Spleen (tissue), 11 donors: ENCODE data around the gene CROCC2. TPM values are rescaled to one million over a fixed set of nuclear protein-coding genes. Genes with fewer than 3 reads are reported as not detected.

Experiments used
- DNase-seq: peaks from one replicate; pipeline ENCODE4 v3.0.0-alpha.2; 2020
- H3K27ac ChIP-seq, 8 donors: fragments of 200-600 bp; sonication (generic) in 7 of 8; 1 replicate in 4 of 8; 2 replicates in 4 of 8; pipeline versions ENCODE4 v1.5.0 to v1.8.0; 2016 to 2021; ENCODE audit warnings: inconsistent platforms in 4 of 8, mild to moderate bottlenecking in 4 of 8, moderate library complexity in 1 of 8
- H3K27me3 ChIP-seq, 7 donors: fragments of 200-600 bp; sonication (generic) in 6 of 7; replicated peaks in 1 of 7; 1 replicate in 4 of 7; 2 replicates in 3 of 7; pipeline versions ENCODE4 v1.5.0 to v1.8.0; 2016 to 2021; ENCODE audit warnings: inconsistent platforms in 3 of 7, mild to moderate bottlenecking in 1 of 7
- H3K36me3 ChIP-seq, 6 donors: fragments of 200-600 bp; sonication (generic) in 5 of 6; 1 replicate in 4 of 6; 2 replicates in 2 of 6; pipeline versions ENCODE4 v1.5.0 to v1.8.0; 2016 to 2021; ENCODE audit warnings: inconsistent platforms in 2 of 6
- H3K4me1 ChIP-seq, 6 donors: fragments of 200-600 bp; sonication (generic) in 5 of 6; 1 replicate in 3 of 6; 2 replicates in 3 of 6; pipeline versions ENCODE4 v1.5.0 to v1.8.0; 2016 to 2021; ENCODE audit warnings: inconsistent platforms in 3 of 6
- H3K4me3 ChIP-seq, 8 donors: fragments of 200-600 bp; sonication (generic) in 7 of 8; 1 replicate in 4 of 8; 2 replicates in 4 of 8; pipeline versions ENCODE4 v1.5.0 to v1.8.0; 2016 to 2021; ENCODE audit warnings: inconsistent platforms in 4 of 8, mild to moderate bottlenecking in 4 of 8, moderate library complexity in 2 of 8
- H3K9me3 ChIP-seq, 8 donors: fragments of 200-600 bp; sonication (generic) in 7 of 8; 1 replicate in 4 of 8; 2 replicates in 4 of 8; pipeline versions ENCODE4 v1.5.0 to v1.8.0; 2016 to 2021; ENCODE audit warnings: inconsistent platforms in 4 of 8
- POLR2A ChIP-seq, 3 donors: fragments of 450-650 bp; IDR thresholded peaks; one replicate each; pipeline ENCODE4 v1.5.1; 2017; ENCODE audit warnings: antibody characterized with exemption in 3 of 3, mild to moderate bottlenecking in 1 of 3
- POLR2AphosphoS5 ChIP-seq, 3 donors: sonication (generic); formaldehyde crosslinking; IDR thresholded peaks; one replicate each; pipeline ENCODE4 v1.5.1; 2017; ENCODE audit warnings: antibody characterized with exemption in 3 of 3
- WGBS, 5 donors: extraction: QIAGEN DNeasy Blood & Tissue Kit in 3 of 5; methylation state at CpG; one replicate each; pipeline versions ENCODE4 v1.1.5 to v1.1.7; 2013 to 2018; 5-methylcytosine and 5-hydroxymethylcytosine counted together
- intact Hi-C: fragments of 100-400 bp; cut with DNase I; formaldehyde crosslinking; loops from one replicate; pipeline ENCODE4 v1.15.0; 2023; ENCODE audit warnings: low total_unique reads
- polyA plus RNA-seq, 3 donors: library from polyadenylated mRNA; stranded (reverse); fragments of 200-250 nt; gene quantifications; one replicate each; pipeline ENCODE4 v1.2.1, GENCODE V29; 2013
- total RNA-seq, 7 donors: library from RNA; depleted of rRNA in 3 of 7; stranded (reverse); fragments of >200 nt in 3 of 7; fragmentation: NEBNext Ultra II Directional in 4 of 7; extraction: Animal tissue kit (Norgen Biotek cat#: 25700) in 4 of 7; gene quantifications; one replicate each; pipeline versions ENCODE4 v1.1.0 to v1.2.1, GENCODE V29; 2016 to 2021
- TF ChIP-seq, protein P1 (sequence below), 11 experiments: fragments of 200-600 bp in 7 of 11; fragments of 450-650 bp in 4 of 11; sonication (generic) in 4 of 11; IDR thresholded peaks in 8 of 11; conservative IDR thresholded peaks in 3 of 11; 1 replicate in 7 of 11; 2 replicates in 4 of 11; pipeline versions ENCODE4 v1.4.0 to v1.8.0; 2016 to 2021; ENCODE audit warnings: antibody characterized with exemption in 11 of 11, inconsistent platforms in 4 of 11, mild to moderate bottlenecking in 1 of 11
- donor health status: healthy with polysubstance abuse.
- donor health status: DM: no; HTN: no; CAD: no; lungs with moderate emphysema.
- donor health status: DM: no; HTN: no; CAD: no.
- donor health status: Bipolar disorder and iron deficiency.
- donor health status: healthy.
- donor health status: DM: no; HTN: no; CAD: no.
- donor health status: DM: yes; HTN: yes; CAD: no.

CROCC2 gene
- total and polyA plus RNA-seq, 10 donors: 0.04 to 3.6 (median 0.75) TPM

GRCh38 chr2:241037498-241037897, 131.4 kb downstream of the CROCC2 start:
- Histone ChIP-seq H3K27me3 (peaks cover 0 to 5% (median 0%) of the 10 kb centered on the region in 7 donors), H3K36me3 (peaks cover 0 to 63% (median 6%) of the 10 kb centered on the region in 6 donors), H3K9me3 (no peaks in the 10 kb centered on the region), H3K27ac (peak overlapping the region in 3 of 8 donors; percentile 49 to 79 (median 72)), H3K4me3 (peak overlapping the region in 4 of 8 donors; percentile 37 to 74 (median 44)), H3K4me1 (peaks cover 0 to 49% (median 33%) of the 10 kb centered on the region in 6 donors)
- TF ChIP-seq POLR2A (IDR thresholded peaks at IDR 0.05) (no peak), POLR2AphosphoS5 (IDR thresholded peaks at IDR 0.05) (no peak)
- TF ChIP-seq, protein P1, sequence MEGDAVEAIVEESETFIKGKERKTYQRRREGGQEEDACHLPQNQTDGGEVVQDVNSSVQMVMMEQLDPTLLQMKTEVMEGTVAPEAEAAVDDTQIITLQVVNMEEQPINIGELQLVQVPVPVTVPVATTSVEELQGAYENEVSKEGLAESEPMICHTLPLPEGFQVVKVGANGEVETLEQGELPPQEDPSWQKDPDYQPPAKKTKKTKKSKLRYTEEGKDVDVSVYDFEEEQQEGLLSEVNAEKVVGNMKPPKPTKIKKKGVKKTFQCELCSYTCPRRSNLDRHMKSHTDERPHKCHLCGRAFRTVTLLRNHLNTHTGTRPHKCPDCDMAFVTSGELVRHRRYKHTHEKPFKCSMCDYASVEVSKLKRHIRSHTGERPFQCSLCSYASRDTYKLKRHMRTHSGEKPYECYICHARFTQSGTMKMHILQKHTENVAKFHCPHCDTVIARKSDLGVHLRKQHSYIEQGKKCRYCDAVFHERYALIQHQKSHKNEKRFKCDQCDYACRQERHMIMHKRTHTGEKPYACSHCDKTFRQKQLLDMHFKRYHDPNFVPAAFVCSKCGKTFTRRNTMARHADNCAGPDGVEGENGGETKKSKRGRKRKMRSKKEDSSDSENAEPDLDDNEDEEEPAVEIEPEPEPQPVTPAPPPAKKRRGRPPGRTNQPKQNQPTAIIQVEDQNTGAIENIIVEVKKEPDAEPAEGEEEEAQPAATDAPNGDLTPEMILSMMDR (IDR thresholded peaks at IDR 0.05 in 8 of 11, conservative IDR thresholded peaks at IDR 0.05 in 3 of 11): no peak
- 87 to 96% (median 92%) methylated on average over 6 to 9 of the region's 9 CpGs for WGBS, 5 donors
- intact Hi-C loops: no loop called here
- DNase-seq: no peak

DNA sequence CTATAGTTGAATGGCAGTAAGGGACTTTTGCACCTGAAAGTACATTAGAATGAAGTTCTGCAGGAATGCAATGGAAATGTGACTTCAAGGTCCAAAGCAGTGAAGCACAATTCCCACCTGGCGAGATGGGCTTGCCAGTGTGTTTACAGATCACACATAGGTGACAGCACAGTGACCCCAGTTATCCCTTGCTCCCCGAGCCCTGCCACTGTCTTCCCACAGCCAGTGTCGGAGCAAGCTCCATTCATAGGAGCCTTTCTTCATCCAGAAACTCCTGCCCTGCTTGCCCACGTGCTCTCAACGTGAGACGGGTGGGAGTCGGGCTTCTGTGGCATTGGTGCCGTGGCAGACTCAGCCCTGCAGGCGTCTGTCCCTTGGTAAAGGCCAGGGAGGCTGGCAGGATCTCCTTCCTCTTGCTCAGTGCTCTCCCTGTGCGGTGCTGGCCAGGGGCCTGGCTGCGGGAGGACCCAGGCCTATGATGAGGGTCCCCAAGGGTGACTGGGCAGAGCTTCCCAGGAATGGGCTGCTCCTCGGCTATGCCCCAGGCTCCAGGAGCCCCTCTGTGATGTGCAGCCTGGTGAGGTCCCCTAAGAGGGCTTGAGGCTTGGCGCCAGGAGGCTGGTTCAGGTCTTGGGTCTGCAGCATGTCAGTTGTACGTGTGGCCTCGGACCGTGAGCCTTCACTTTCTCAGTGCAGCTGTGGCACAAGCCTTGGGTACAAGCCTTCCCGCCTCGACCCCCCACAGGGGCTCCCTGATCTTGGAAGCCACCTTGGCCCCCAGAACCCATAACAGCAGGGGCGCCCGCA, 132.4 kb downstream of the CROCC2 start:
- Histone ChIP-seq H3K9me3 (no peaks in the 10 kb centered on the region), H3K27ac (no peak overlapping the region), H3K4me1 (peaks cover 0 to 59% (median 33%) of the 10 kb centered on the region in 6 donors), H3K4me3 (no peak overlapping the region), H3K27me3 (peaks cover 0 to 5% (median 0%) of the 10 kb centered on the region in 7 donors), H3K36me3 (peaks cover 0 to 60% (median 6%) of the 10 kb centered on the region in 6 donors)
- WGBS, 5 donors: 88 to 94% (median 90%) methylated on average over 17 to 20 of the region's 20 CpGs
- TF ChIP-seq POLR2A (IDR thresholded peaks at IDR 0.05): no peak
- TF ChIP-seq, protein P1 (IDR thresholded peaks at IDR 0.05 in 8 of 11, conservative IDR thresholded peaks at IDR 0.05 in 3 of 11): no peak
- TF ChIP-seq POLR2AphosphoS5 (IDR thresholded peaks at IDR 0.05): no peak
- no peak for DNase-seq
- intact Hi-C loops: no loop called here

DNA sequence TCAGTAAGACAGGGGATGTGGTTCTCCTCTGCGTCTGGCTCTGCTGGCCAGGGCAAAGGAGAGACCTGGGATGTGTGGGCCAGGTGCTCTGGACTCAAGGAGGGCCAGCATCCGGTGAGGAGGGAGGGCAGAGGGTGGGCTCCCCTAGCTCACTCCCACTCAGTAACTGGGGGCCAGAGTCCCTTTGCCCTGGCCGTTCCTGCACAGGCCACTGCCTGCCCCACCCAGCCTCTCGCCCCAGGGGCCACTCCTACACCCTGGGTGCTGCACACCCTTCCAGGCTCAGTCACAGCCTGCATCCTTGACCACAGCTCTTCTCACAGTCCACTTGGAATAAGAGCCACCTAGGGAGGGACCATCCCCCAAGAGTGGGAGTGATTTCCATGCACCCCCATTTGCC, 133.3 kb downstream of the CROCC2 start:
- 76 to 94% (median 91%) methylated on average over 3 to 4 of the region's 4 CpGs for WGBS, 5 donors
- intact Hi-C loops: no loop called here
- peaks cover 0 to 52% (median 6%) of the 10 kb centered on the region in 6 donors for H3K36me3 ChIP-seq
- H3K4me1 ChIP-seq: peaks cover 0 to 59% (median 33%) of the 10 kb centered on the region in 6 donors
- peaks cover 0 to 5% (median 0%) of the 10 kb centered on the region in 7 donors for H3K27me3 ChIP-seq
- TF ChIP-seq, protein P1 (IDR thresholded peaks at IDR 0.05 in 8 of 11, conservative IDR thresholded peaks at IDR 0.05 in 3 of 11): no peak
- TF ChIP-seq POLR2AphosphoS5 (IDR thresholded peaks at IDR 0.05) (no peak), POLR2A (IDR thresholded peaks at IDR 0.05) (no peak)
- no peak overlapping the region for H3K27ac ChIP-seq
- H3K4me3 ChIP-seq: no peak overlapping the region
- no peak for DNase-seq
- H3K9me3 ChIP-seq: peaks cover 0 to under 1% (median 0%) of the 10 kb centered on the region in 8 donors
